ENCODE data around the gene KIF7.
A peak's percentile ranks its signal among the peaks of the same experiment; 100 is the strongest.
"Not testable (repeated sequence)": the region's sequence is repeated elsewhere in the genome, so short reads cannot be mapped to it uniquely, and the experiment has no call there.

The KIF7 gene, protein sequence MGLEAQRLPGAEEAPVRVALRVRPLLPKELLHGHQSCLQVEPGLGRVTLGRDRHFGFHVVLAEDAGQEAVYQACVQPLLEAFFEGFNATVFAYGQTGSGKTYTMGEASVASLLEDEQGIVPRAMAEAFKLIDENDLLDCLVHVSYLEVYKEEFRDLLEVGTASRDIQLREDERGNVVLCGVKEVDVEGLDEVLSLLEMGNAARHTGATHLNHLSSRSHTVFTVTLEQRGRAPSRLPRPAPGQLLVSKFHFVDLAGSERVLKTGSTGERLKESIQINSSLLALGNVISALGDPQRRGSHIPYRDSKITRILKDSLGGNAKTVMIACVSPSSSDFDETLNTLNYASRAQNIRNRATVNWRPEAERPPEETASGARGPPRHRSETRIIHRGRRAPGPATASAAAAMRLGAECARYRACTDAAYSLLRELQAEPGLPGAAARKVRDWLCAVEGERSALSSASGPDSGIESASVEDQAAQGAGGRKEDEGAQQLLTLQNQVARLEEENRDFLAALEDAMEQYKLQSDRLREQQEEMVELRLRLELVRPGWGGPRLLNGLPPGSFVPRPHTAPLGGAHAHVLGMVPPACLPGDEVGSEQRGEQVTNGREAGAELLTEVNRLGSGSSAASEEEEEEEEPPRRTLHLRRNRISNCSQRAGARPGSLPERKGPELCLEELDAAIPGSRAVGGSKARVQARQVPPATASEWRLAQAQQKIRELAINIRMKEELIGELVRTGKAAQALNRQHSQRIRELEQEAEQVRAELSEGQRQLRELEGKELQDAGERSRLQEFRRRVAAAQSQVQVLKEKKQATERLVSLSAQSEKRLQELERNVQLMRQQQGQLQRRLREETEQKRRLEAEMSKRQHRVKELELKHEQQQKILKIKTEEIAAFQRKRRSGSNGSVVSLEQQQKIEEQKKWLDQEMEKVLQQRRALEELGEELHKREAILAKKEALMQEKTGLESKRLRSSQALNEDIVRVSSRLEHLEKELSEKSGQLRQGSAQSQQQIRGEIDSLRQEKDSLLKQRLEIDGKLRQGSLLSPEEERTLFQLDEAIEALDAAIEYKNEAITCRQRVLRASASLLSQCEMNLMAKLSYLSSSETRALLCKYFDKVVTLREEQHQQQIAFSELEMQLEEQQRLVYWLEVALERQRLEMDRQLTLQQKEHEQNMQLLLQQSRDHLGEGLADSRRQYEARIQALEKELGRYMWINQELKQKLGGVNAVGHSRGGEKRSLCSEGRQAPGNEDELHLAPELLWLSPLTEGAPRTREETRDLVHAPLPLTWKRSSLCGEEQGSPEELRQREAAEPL (N-terminal part only)

DNA sequence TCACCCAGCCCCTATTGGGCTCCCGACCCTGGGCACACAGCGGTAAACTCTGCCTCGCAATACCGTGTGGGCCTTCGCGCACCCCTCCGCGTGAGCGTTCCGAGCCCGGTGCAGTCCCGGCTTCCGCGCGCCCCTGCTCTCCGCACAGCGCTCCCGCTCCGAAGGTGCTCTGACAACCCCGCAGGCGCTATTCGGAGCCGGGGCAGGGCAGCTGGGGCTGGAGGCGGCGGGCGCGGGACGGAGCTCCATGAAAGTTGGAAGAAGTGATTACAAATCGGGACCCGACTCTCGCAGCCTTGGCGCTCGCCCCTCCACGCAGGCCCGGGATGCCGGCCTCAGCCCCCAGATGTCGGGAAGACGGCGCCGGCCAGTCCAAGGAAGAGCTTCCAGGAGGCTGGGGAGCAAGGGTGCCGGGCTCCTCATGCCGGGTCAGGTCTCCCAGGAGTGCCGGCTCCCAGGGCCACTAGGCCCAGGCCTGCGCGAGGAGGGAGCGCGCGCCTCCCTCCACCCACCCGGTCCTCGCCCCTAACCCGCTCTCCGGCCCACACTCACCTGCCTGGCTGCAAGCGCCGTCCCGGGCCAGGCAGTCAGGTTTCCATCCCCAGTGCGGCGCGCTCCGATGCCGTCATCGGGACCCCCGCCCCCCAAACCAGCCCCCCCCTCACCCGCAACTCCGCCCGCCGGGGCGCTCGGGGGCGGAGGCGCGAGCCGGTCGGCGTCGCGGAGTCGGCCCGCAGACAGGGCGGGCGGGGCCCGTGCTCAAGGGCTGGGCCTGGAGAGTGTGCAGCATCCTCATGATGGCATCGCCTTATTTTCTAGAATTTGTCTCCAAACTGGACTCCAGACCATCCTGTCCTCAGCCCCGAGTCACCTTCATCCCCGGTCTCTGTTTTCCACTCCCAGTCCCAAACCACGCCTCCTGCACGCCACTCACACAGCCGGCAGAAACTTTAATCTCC is at the start of gene KIF7:
KIF7 (minus strand) TSS at position 621 of the 959 bp plus-strand sequence. CDS start 2,537 bp downstream, outside the sequence.
- peak; percentile 28 for DNase-seq

DNA sequence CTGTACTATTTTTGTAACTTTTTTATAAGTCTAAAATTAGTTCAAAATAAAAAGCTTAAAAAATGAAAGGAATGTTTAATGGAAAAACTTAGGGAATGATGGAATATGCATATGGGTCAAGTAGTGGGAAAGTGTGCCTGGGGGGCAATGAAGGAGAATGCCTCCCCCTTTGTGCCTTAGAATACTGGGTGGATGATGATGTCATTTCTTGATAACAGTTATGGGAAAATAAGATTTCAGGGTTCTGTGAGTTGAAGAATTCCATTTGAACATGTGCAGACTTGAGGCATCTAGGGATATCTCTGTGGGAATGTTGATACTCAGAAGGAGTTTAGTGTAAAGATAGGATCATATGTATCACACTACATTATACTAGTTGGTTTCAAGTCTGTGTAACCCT is 49.1 kb upstream of the KIF7 start:
- DNase-seq: no peak

DNA sequence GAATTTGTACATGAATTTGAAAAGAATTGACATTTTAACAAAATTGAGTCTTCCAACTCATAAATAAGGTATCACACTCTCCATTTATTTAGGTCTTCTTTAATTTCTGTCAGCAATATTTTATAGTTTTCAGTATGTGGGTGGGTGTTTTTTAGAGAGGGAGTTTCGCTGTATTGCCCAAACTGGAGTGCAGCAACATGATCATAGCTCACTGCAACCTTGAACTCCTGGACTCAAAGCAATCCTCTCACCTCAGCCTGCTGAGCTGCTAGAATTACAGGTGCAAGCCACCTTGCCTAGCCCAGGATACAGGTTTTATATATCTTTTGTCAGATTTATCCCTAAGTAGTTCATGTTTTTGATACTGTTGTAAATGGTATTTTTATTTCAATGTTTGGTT is 39.9 kb upstream of the KIF7 start:
- DNase-seq: no peak

DNA sequence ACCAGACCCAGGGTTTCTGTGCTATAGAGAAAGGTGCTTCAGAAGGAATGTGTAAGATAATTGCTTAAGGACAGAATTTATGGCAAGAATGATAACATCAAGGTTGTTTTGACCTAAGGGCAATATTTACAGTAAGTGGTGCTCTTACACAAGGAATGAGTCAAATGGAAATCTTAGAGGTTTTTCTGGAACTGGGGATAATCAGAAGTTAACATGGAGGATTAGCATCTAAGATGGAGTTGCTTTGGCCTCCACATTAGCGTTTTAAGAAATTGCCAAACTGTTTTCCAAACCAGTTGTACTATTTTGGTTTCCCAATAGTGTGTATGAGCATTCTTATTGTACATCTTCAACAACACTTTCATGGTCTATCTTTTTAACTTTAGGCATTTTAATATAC is 38.4 kb upstream of the KIF7 start:
- DNase-seq: no peak

DNA sequence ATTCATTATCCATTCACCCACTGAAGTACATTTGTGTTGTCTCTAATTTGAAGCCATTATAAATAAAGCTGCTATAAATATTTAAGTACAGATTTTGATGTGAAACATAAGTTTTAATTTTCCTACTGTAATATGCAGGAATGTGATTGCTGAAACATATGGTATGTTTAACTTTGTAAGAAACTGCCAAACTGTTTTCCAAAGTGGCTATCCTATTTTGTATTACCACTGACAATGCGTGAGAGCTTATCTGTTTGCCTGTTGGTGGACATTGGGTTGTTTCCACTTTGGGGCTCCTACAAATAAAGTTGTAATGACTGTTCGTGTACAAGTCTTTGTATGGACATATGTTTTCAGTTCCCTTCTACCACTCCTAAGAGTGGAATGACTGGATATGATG is 37.8 kb upstream of the KIF7 start:
- DNase-seq: no peak

DNA sequence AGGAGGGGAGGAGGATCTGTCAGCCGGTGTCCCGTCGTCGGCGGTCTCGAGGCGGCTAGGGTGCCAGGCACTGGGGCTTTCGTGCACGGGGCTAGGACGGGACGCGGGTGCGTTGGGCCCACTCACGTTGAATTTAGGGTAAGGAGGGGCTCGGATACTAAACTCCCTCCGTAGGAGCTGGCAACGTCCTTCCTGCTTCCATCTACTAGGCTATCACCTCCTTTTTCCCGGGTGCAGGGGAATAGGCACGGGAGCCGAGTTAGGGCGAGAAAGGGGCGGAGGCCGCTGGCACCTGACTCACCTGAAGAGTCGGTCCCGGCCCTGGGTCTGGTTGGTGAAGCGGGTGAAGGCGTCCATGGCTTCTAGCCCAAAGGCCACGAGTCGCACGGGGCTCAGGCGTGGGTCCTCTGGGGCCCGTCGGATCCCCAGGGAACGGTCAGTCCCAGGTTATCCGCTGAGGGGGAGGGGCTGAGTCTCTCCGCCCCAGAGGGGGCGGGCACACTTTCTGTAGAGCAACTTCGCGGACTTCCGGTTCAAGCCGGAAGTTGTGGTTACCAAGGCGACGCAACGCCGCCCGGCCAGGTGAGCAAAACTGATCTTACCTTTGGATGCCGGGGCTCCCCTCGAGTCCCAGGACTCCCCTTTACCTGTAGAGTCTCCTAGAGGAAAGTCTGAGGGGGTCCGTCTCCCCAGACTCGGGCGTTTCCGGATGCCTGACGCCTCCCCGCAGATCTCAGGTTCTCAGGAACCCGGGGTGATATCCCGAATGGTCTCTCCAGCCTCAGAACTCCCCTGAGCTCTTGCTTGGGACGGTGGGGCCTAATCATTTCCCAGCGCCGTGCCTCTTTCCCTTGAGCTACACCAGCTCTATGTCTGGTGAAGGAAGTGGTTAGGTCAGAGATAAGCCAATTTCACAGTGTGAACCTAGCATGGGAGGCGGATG is 35.3 kb upstream of the KIF7 start, which contains the start of the genes PEX11A and WDR93:
PEX11A (minus strand) TSS at position 479 of the 943 bp plus-strand sequence; CDS start at position 357, 122 bp downstream.
WDR93 (plus strand) TSS at position 536 of the 943 bp plus-strand sequence. CDS start 10,936 bp downstream, outside the sequence.
- peak; percentile 73 for DNase-seq

DNA sequence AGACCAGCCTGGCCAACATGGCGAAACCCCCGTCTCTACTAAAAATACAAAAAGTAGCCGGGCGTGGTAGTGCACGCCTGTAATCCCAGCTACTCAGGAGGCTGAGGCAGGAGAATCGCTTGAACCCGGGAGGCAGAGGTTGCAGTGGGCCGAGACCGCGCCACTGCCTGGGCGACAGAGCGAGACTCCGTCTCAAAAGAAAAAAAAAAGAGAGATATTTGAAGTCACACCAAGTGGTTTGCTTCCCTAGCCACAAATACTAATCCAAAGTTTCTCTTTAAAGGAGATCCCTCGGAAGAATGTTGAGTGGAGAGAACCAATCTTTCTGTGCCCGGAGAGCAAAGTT is 34.6 kb upstream of the KIF7 start:
- not testable (repeated sequence) for DNase-seq

DNA sequence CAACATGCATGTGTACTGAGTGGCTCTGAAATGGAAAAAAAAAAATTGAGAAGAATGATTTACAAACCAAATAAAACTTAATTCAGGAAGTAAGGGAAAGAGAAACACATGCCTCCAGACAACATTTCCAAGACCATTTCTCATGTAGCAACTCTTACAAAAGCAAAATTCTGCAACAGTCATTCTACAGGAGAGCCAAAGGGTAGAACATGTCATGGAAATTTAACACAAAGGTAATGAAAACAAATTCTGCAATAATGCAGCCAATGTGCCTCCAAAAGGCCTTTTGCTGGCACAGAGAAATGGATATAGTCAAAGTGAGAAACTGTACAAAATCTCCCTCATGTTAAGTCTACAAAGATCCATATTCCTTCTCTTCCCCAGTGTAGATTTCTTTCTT is 31.3 kb upstream of the KIF7 start:
- DNase-seq: no peak

DNA sequence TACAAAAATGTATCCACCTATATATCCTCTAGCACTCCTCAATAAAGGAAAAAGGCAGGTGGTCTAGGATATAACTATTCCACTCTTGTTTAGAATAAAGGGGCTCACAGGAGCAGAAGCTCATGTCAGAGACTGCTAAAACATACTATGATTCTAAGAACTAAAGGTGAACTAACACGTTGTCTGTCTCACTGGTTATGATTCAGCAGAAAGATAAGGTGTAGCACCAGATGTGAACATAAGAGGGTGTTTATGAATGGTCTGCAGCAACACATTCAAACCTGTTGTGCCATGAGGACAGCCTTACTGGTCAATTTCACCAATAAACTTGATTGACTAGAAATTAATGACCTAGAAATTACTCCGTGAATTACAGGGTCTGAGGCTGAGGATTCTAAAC is 30.7 kb upstream of the KIF7 start:
- DNase-seq: no peak

DNA sequence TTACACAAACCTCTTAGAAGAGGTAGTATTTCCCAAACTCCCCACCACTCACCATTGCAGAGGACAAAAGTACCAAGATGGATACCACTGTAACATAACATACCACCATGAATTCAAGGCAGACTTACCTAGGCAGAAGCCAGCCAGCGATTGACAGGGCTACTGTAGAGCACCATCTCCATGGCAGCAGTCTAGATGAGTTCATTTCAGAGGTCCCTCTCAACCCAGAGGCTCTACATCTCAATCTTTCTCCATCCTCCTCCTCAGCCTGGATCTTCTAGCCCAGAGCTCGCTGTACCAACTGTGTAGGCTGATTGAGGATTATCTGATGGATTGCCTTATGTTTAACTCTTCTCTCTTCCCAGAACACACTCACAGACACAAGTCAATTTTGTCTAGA is 25.9 kb upstream of the KIF7 start:
- no peak for DNase-seq

DNA sequence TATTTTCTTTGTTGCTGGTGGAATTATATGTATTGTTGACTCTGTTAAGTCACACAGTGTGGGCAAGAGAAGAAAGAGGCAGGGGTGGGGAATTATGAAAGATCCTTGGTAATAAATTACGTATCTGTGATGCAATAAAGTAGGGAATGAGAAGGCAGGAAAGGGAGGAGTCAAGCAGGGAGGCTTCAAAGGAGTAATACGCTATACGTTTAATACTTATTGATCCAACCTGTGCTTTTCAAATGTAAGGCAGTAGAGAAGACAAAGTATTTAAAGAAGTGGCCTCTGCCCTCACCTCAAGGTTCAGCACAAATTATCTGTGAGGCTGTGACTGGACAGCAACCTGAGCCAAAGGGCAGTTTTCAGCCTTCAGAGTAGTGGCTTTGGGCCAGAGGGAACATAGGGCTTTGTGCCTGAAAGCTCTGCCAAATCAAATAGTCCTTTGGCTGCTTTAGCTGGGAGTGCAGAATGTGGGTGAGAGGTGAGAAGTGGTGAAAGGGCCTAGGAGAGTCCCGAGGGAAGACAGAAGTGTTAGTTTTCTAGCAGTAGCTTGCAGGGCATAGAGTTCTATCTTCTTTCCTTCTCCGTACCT is 25.1 kb upstream of the KIF7 start:
- no peak for DNase-seq

DNA sequence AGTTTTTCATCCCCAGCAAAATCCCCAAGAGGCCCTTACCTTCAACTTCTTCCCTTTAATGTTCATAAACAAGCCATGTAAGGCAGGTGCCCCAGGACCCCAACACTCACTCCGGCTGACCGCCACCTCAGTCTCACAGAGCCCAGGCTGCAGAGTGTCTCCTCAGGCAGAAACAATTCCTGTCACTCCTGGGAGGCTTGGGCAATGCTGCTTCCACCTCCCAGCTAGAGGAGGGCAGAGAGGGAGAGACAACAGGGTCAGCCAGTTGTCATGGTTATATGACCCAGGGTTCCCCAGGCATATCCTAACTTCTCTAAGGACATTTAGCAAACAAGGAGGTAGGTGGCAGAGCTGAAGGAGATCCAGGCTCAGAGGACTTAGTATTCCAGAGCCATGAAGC is 23.9 kb upstream of the KIF7 start, which contains the start of gene PLIN1:
PLIN1 (minus strand) TSS at position 156 of the 400 bp plus-strand sequence. CDS start 1,878 bp downstream, outside the sequence.
- DNase-seq: no peak

DNA sequence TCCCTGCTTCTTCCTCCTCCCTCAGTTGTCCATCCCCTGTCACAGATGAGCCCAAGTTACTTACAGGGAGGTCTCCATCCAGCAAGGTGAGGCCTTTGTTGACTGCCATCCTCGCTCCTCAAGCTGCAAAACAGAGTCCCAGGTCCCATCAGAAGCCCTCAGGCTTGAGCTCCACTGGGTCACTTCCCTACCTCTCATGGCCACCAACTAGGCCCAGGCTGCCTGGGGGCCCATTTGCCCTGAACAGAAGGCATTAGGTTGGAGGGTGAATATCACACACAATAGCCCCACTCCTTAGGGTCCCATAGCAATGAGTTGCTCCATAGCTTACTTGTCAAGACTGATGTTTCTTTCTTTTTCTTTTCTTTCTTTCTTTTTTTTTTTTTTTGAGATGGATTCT is 22.1 kb upstream of the KIF7 start:
- DNase-seq: no peak

DNA sequence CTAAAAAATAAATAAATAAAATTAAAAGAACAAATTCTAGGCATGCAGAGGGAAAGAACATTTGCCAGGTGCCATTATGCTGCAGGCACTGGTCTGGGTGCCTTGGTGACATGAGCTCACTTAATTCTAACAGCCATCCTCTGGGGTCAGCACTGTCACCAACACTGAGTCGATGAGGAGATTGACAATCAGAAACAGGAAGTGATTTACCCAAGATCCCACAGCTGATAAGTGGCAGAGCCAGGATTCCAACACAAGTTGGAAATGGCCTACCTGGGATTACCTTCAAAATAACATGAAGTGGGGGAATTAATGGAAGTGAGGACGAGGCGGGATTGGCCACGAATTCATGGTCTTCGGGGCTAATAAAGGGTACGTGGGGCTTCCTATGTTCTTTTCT is 20.3 kb upstream of the KIF7 start:
- DNase-seq: no peak

DNA sequence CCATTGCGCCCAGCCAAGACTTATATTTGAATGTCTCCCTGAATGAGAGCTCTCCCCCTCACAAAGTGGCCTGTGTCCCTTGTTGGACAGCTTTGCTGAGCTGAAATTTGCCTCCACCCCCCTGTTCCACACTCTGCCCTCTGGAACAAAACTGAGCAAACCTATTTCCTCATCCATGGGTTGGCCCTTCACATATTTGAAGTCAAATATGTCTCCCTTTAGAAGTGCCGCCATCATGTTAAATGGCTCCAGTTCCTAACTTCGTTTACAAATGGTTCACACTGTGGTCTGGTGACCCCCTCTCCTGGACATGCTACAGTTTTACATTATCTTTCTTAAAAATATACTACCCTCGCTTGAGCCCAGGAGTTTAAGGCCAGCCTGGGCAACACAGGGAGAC is 19.3 kb upstream of the KIF7 start:
- DNase-seq: no peak

DNA sequence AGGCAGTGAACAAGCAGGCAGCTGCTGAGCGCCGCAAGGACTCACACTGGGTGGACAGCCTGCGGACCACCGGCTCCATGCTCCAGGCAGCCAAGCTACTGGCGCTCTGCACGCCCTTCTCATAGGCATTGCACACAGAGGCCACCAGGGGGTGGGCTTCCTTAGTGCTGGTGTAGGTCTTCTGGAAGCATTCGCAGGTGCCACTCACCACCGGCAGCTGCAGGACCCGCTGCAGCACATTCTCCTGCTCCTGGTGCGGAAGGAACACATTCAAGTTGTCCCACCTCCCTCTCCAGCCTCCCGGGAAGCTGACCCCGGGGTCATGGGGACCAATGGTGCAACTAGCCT is 17.9 kb upstream of the KIF7 start:
- DNase-seq: no peak

DNA sequence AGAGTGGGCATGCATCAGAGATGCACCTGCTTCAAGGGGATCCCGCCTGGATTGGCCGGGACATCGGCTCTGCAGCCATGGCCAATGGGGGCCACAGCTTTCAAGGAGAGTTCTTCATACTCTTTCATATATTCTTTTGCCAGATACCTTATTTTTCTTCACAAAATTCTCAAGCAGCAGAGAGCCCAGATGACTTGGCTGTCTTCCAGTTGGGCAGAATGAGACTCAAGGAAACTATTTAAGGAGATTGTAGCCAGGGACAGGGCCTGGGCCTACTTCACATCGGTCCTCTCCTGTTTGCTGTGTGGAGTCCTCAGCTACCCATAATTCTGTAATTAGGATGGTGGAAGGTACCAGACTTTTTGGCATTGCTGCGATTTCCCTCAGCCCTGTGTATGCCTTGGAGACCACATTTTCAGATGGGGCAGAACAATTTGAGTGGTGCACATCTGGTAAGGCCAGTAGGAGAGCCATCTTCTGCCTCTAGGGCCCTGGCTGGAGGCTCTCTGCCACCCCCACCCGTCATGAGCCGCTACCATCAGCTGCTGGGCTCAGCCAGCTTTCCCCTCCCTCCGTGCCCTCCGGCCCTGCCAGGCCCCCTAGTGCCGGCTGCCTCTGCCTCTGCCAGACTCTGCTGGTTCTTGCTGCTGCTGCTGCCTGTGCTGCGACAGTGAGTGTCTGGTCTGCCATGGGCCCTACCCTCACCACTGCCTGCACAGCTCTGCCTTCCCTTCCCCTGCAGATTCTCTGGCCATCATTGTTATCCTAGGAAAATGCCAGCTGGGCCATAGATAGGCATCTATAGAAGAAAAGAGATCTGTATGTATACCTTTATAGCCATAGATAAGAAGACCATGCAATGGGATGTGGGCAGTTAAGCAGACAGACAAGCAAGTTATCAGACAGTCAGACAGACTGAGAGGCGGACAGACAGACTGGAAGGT is 17.2 kb upstream of the KIF7 start:
- no peak for DNase-seq

DNA sequence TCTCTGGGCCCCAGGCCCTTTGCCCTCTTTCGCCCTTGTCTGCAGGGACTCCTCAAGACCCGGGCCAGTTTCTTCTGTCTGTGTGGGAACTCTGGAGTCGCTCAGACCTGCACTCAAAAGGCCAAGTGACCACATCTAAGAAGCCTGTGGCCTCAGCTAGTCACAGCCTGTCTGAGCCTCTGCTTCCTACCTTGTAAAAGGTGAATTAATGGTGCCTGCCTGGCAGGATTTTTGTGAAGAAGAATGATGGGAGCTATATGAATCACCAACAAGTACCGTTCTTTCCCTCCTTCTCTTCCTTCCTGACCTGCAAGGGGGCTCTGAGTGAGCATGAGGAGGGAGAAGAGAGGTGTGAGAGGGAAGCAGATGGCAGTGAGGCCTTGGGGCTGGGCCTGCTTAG is 16.4 kb upstream of the KIF7 start:
- DNase-seq: no peak
